ENCODE data around the gene SLC22A23.

DNA sequence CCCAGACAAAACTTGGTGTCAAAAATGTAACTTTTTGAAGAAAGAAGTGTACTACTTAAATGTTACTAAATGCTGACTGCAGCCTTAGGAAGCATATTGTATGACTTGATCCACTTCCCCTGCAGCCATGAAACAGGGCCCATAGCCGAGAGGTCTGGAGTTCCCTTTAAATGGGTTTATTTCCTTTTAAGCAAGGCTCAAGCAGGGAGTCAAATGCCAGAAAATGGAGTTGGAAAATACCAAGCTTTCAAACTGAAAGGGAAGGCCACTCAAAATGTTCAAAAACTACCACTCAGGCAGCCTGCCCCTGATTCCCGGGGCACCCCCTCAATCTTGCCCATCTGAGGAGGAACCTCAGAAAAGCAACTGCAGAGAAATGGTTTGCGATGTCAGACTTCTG, 43.3 kb downstream of the SLC22A23 start:
- no peak for TF ChIP-seq POLR2AphosphoS5 (IDR thresholded peaks at IDR 0.05; ENCODE audit: borderline replicate concordance, low read depth, low read length)
- TF ChIP-seq EZH2 (IDR thresholded peaks at IDR 0.05) = no peak

Measured in SK-N-MC (cell line).